ENCODE data around the gene NFYC.

Gene NFYC

GRCh38 chr1:40785446-40785845, 93.9 kb downstream of the NFYC start:
- H3K27ac ChIP-seq (ENCODE audit: low read depth, low read length), result no peak overlapping the region
- H3K9ac ChIP-seq (ENCODE audit: low read depth, low read length), result no peak overlapping the region
- WGBS, result 94% methylated on average over 7 of the region's 7 CpGs
- H3K4me1 ChIP-seq (ENCODE audit: insufficient read depth, low read length), result peaks cover 9% of the 10 kb centered on the region
- H3K4me3 ChIP-seq (ENCODE audit: low read length), result no peak overlapping the region
- peaks cover 37% of the 10 kb centered on the region for H3K27me3 ChIP-seq (ENCODE audit: insufficient read depth, low read length)
- no peaks in the 10 kb centered on the region for H3K36me3 ChIP-seq (ENCODE audit: insufficient read depth, low read length)
- no peaks in the 10 kb centered on the region for H3K9me3 ChIP-seq (ENCODE audit: insufficient read depth, low read depth, low read length)

GRCh38 chr1:40786171-40786994, 94.9 kb downstream of the NFYC start:
- 91% methylated on average over 9 of the region's 9 CpGs for WGBS
- Histone ChIP-seq H3K27me3 (ENCODE audit: insufficient read depth, low read length) (peaks cover 36% of the 10 kb centered on the region), H3K9me3 (ENCODE audit: insufficient read depth, low read depth, low read length) (no peaks in the 10 kb centered on the region), H3K36me3 (ENCODE audit: insufficient read depth, low read length) (no peaks in the 10 kb centered on the region), H3K4me1 (ENCODE audit: insufficient read depth, low read length) (peaks cover 9% of the 10 kb centered on the region), H3K9ac (ENCODE audit: low read depth, low read length) (no peak overlapping the region), H3K4me3 (ENCODE audit: low read length) (no peak overlapping the region), H3K27ac (ENCODE audit: low read depth, low read length) (no peak overlapping the region)

- H3K27me3 ChIP-seq (ENCODE audit: insufficient read depth, low read length), result peaks cover 28% of the 10 kb centered on the region
Measured at GRCh38 chr1:40786995-40787705, 95.6 kb downstream of the NFYC start.

GRCh38 chr1:40787737-40788560, 96.4 kb downstream of the NFYC start:
- H3K9me3 ChIP-seq (ENCODE audit: insufficient read depth, low read depth, low read length), result no peaks in the 10 kb centered on the region
- H3K36me3 ChIP-seq (ENCODE audit: insufficient read depth, low read length), result no peaks in the 10 kb centered on the region
- H3K27me3 ChIP-seq (ENCODE audit: insufficient read depth, low read length), result peaks cover 20% of the 10 kb centered on the region
- no peak overlapping the region for H3K4me3 ChIP-seq (ENCODE audit: low read length)
- no peak overlapping the region for H3K27ac ChIP-seq (ENCODE audit: low read depth, low read length)
- H3K4me1 ChIP-seq (ENCODE audit: insufficient read depth, low read length), result peaks cover 7% of the 10 kb centered on the region
- H3K9ac ChIP-seq (ENCODE audit: low read depth, low read length), result no peak overlapping the region
- WGBS, result 81% methylated on average over 19 of the region's 19 CpGs

More at GRCh38 chr1:40786995-40787705, 95.6 kb downstream of the NFYC start:
- Histone ChIP-seq H3K27ac (ENCODE audit: low read depth, low read length) (no peak overlapping the region), H3K36me3 (ENCODE audit: insufficient read depth, low read length) (no peaks in the 10 kb centered on the region), H3K4me1 (ENCODE audit: insufficient read depth, low read length) (peaks cover 9% of the 10 kb centered on the region), H3K9ac (ENCODE audit: low read depth, low read length) (no peak overlapping the region), H3K9me3 (ENCODE audit: insufficient read depth, low read depth, low read length) (no peaks in the 10 kb centered on the region), H3K4me3 (ENCODE audit: low read length) (no peak overlapping the region)
- 89% methylated on average over 9 of the region's 9 CpGs for WGBS

GRCh38 chr1:40788561-40789341, 97.2 kb downstream of the NFYC start:
- Histone ChIP-seq H3K4me1 (ENCODE audit: insufficient read depth, low read length) (peaks cover 4% of the 10 kb centered on the region; the same call in 1 of the 2 replicates), H3K4me3 (ENCODE audit: low read length) (no peak overlapping the region), H3K36me3 (ENCODE audit: insufficient read depth, low read length) (no peaks in the 10 kb centered on the region), H3K9me3 (ENCODE audit: insufficient read depth, low read depth, low read length) (no peaks in the 10 kb centered on the region), H3K9ac (ENCODE audit: low read depth, low read length) (no peak overlapping the region), H3K27ac (ENCODE audit: low read depth, low read length) (no peak overlapping the region), H3K27me3 (ENCODE audit: insufficient read depth, low read length) (peaks cover 14% of the 10 kb centered on the region)
- WGBS, result 94% methylated on average over 17 of the region's 17 CpGs

DNA sequence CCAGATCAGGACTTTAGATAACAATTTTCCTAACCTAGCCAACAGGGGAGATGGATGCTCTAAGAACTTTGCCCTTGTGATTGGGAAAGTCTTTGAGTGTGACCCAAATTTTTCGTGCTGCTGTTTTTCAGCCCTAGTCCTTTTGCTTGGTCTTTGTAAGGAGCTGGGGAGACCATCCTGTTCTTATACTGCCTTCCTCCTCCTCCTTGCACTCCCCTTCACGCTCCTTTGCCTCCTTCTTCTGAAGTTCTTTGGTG, 97.8 kb downstream of the NFYC start:
- 86% methylated on average over 2 of the region's 2 CpGs for WGBS
- H3K27me3 ChIP-seq (ENCODE audit: insufficient read depth, low read length), result peaks cover 12% of the 10 kb centered on the region
- no peak overlapping the region for H3K27ac ChIP-seq (ENCODE audit: low read depth, low read length)
- H3K9me3 ChIP-seq (ENCODE audit: insufficient read depth, low read depth, low read length), result no peaks in the 10 kb centered on the region
- no peak overlapping the region for H3K4me3 ChIP-seq (ENCODE audit: low read length)
- H3K9ac ChIP-seq (ENCODE audit: low read depth, low read length), result no peak overlapping the region
- H3K4me1 ChIP-seq (ENCODE audit: insufficient read depth, low read length), result peaks cover 4% of the 10 kb centered on the region; the same call in 1 of the 2 replicates
- H3K36me3 ChIP-seq (ENCODE audit: insufficient read depth, low read length), result no peaks in the 10 kb centered on the region

DNA sequence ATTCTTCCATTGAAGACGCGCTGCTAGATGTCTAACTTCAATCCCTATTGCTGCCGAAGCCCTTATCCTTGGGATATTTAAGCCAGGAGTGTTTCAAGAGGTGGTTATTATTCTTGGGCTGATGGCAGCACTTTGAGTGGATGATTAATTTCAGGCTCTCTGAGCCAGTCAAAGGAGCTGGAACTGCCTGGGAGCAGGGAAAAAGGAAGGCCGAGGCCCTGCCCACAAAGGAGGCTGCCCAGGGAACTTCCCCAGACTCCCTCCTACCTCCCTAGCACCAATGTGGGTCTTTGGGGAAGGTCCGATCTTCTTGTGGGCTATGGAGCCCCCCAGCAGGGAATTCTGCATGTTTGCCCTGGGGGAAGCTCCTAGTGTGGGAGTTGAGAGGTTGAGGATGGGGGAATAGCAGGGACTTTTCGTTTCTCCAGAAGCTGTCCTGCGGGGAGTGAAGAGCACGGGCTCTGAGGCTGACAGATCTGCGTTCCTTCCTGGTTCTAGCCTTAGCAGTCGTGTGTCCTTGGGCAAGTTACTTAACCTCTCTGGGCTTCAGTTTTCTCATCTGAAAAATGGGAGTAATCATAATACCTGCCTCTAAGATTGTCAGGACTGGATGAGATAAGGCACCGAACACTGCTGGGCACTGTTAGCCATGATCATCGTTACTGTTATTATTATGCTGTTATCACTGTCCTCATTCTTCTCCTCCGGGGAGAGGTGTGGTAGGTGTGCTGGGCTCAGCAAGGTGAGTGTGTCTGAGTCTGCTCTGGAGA, 98.3 kb downstream of the NFYC start:
- Histone ChIP-seq H3K9ac (ENCODE audit: low read depth, low read length) (no peak overlapping the region), H3K36me3 (ENCODE audit: insufficient read depth, low read length) (no peaks in the 10 kb centered on the region), H3K27ac (ENCODE audit: low read depth, low read length) (no peak overlapping the region), H3K4me3 (ENCODE audit: low read length) (no peak overlapping the region), H3K4me1 (ENCODE audit: insufficient read depth, low read length) (no peaks in the 10 kb centered on the region), H3K9me3 (ENCODE audit: insufficient read depth, low read depth, low read length) (no peaks in the 10 kb centered on the region), H3K27me3 (ENCODE audit: insufficient read depth, low read length) (peaks cover 6% of the 10 kb centered on the region)
- WGBS, result 80% methylated on average over 13 of the region's 13 CpGs

DNA sequence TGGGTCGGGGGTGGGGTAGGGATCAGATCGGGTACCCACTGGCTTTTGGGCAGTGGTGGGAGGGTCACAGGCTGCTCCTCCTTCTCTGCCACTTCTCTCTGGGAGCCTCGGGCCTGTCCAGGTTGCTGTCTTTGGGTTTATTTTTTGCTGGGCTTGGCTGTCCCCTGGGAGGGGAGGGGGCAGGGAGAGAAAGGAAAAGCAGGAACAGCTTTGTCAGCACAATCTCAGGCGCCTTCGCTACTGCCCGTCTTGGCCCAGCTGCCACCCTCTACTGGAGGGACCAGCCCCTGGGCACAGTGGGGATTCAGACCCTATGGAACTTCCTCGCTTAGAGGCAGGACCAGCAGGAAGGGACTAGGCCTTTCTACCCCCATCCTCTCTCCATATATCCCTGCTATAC, 100.5 kb downstream of the NFYC start:
- 76% methylated on average over 6 of the region's 7 CpGs for WGBS
- no peak overlapping the region for H3K9ac ChIP-seq (ENCODE audit: low read depth, low read length)
- H3K27ac ChIP-seq (ENCODE audit: low read depth, low read length), result no peak overlapping the region
- H3K4me1 ChIP-seq (ENCODE audit: insufficient read depth, low read length), result no peaks in the 10 kb centered on the region
- H3K36me3 ChIP-seq (ENCODE audit: insufficient read depth, low read length), result no peaks in the 10 kb centered on the region
- no peak overlapping the region for H3K4me3 ChIP-seq (ENCODE audit: low read length)
- H3K27me3 ChIP-seq (ENCODE audit: insufficient read depth, low read length), result no peaks in the 10 kb centered on the region
- no peaks in the 10 kb centered on the region for H3K9me3 ChIP-seq (ENCODE audit: insufficient read depth, low read depth, low read length)

- H3K36me3 ChIP-seq (ENCODE audit: insufficient read depth, low read length), result no peaks in the 10 kb centered on the region
- WGBS, result 91% methylated on average over 3 of the region's 3 CpGs
- no peak overlapping the region for H3K4me3 ChIP-seq (ENCODE audit: low read length)
- no peaks in the 10 kb centered on the region for H3K27me3 ChIP-seq (ENCODE audit: insufficient read depth, low read length)
- H3K4me1 ChIP-seq (ENCODE audit: insufficient read depth, low read length), result no peaks in the 10 kb centered on the region
- no peak overlapping the region for H3K27ac ChIP-seq (ENCODE audit: low read depth, low read length)
- no peak overlapping the region for H3K9ac ChIP-seq (ENCODE audit: low read depth, low read length)
- no peaks in the 10 kb centered on the region for H3K9me3 ChIP-seq (ENCODE audit: insufficient read depth, low read depth, low read length)
Measured at GRCh38 chr1:40793617-40794016, 102.1 kb downstream of the NFYC start.

GRCh38 chr1:40794048-40794447, 102.5 kb downstream of the NFYC start:
- 79% methylated on average over 4 of the region's 4 CpGs for WGBS
- Histone ChIP-seq H3K27ac (ENCODE audit: low read depth, low read length) (no peak overlapping the region), H3K36me3 (ENCODE audit: insufficient read depth, low read length) (no peaks in the 10 kb centered on the region), H3K9me3 (ENCODE audit: insufficient read depth, low read depth, low read length) (no peaks in the 10 kb centered on the region), H3K27me3 (ENCODE audit: insufficient read depth, low read length) (no peaks in the 10 kb centered on the region), H3K4me1 (ENCODE audit: insufficient read depth, low read length) (no peaks in the 10 kb centered on the region), H3K9ac (ENCODE audit: low read depth, low read length) (no peak overlapping the region), H3K4me3 (ENCODE audit: low read length) (no peak overlapping the region)

All from HUES64 (cell line).